ENCODE data around the gene POLR2J2.
"Not testable (repeated sequence)": the region's sequence is repeated elsewhere in the genome, so short reads cannot be mapped to it uniquely, and the experiment has no call there.

POLR2J2 gene

DNA sequence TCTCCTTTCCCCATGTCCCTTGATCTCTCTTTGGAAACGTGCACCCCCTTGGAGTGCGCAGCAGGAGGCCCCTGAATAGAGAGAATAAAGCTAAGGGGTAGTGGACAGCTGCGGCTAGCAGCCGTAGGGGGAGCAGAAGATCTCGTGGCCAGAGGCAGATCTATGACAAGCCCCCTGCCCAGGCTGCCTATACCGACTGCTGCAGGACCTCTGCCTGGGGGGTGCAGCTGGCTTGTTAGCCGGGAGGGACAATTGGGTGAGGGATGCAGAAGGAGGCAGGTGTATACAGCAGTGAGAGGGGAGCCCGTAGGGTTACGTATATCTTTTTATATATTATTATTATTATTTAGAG lies 469 bp upstream of the POLR2J2 start:
- not testable (repeated sequence) for DNase-seq (ENCODE audit: low spot score)

DNA sequence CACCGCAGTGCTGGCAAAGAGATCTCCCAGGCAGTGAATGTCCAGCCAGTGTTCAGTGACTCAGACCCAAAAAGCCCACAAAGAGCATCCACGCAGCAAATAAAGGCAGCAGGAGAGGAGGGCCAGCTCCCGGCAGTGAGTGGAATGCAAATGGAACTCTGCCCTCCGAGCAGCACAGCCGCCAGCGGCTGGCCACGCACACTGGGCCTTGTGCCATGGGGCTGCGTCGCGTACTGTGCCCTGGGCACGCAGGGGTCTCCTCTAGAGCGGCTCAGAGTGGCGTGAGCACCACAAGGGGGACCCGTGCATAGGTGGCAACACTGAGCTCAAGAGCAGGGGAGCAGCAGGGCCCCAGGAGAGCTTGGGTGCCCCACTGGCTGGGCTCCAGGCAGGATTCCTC lies 3.9 kb downstream of the POLR2J2 start:
- DNase-seq (ENCODE audit: low spot score): not testable (repeated sequence)

DNA sequence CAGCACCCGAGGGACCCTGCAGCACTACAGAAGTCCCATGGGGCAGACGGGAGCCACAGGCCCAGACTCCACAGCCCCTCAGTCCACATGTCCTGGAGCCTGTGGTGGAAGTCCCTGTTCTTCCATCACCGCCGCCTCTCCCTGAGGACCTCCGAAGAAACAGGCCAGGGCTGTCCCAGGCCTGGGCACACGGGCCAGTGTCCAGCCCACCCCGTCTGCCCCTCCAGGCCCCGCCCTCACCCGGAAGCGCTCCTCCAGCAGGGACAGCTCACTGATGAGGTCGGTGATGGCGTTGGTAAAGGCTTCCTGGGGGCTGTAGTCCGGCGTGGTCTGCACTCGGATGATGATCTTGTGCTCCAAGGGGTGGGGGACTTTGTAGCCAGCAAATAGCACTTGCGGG lies 4.6 kb downstream of the POLR2J2 start:
- DNase-seq (ENCODE audit: low spot score): not testable (repeated sequence)

GRCh38 chr7:102664765-102665164 lies 6.7 kb downstream of the POLR2J2 start:
- DNase-seq (ENCODE audit: low spot score): not testable (repeated sequence)

GRCh38 chr7:102649924-102650323 lies 21.5 kb downstream of the POLR2J2 start, which contains the start of gene SPDYE2B:
SPDYE2B (plus strand) TSS chr7:102650319; CDS start chr7:102652349, 2,030 bp downstream.
- not testable (repeated sequence) for DNase-seq (ENCODE audit: low spot score)

DNA sequence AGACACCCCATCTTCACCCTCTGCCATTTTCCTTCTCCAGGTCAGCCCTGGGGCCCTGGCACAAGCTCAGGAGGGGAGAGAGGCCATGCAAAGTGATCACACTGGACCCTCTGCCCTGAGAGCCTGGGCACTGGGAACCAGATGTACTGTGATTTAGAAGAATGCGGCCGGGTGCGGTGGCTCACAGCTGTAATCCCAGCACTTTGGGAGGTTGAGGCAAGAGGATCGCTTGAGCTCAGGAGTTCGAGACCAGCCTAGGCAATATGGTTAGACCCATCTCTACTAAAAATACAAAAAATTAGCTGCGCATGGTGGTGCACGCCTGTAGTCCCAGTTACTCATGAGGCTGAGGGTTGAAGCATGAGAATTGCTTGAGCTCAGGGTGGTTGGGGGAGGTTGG lies 23.6 kb downstream of the POLR2J2 start:
- DNase-seq (ENCODE audit: low spot score): not testable (repeated sequence)

DNA sequence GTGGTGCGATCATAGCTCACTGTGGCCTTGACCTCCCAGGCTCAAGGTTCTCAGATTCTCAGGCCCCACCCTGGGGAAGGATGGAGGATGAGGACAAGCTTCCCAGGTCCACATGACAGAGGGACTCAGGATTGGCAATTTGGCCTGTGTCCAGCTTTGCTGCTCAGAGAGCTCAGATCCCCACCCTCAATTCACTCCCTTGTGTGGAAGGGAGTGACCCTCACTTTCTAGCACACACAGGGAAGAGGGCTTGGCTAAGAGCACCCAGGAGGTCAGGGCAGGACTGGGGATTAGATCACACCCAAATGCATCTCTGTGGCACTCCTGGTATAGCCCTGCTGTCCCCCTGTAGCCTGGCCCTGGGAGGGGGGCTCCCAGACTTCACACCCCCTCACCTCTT lies 28.1 kb downstream of the POLR2J2 start:
- DNase-seq (ENCODE audit: low spot score): not testable (repeated sequence)

- DNase-seq (ENCODE audit: low spot score): not testable (repeated sequence)
These were observed 28.8 kb downstream of the POLR2J2 start, which contains the start of gene UPK3BL1 for GRCh38 chr7:102642691-102643090. UPK3BL1 (minus strand) TSS chr7:102642791; CDS start chr7:102642741, 50 bp downstream.

DNA sequence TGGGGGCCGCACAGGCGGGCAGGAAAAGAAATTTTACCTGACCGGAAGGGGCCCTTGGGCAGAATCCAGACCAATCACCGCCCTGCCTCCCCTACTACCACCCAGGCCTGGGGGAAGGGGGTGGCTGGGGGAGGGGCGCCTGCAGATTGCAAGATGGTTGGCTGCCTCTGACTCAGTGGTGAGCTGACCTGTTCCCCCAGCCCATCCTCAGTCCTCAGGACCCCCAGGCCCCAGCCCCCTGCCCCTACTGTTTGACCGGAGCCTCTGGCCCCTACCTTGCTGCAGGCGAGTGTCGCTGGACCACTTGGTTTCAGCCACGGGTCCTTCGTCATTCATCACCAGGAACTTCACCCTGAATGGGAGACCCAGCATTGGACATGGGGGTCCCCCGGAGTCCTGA lies 32.6 kb downstream of the POLR2J2 start:
- DNase-seq (ENCODE audit: low spot score): not testable (repeated sequence)

DNA sequence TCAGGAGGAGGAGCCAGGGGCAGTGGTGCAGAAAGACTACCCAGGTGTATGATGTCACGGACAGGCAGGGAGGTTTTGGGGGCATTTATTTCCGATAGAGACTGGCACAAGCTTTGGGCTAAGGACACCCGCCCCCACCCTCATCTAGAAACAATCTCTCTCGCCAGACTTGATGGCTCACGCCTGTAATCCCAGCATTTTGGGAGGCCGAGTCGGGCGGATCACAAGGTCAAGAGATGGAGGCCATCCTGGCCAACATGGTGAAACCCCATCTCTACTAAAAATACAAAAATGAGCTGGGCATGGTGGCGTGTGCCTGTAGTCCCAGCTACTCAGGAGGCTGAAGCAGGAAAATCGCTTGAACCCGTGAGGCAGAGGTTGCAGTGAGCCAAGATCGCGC lies 34.5 kb downstream of the POLR2J2 start:
- not testable (repeated sequence) for DNase-seq (ENCODE audit: low spot score)

DNA sequence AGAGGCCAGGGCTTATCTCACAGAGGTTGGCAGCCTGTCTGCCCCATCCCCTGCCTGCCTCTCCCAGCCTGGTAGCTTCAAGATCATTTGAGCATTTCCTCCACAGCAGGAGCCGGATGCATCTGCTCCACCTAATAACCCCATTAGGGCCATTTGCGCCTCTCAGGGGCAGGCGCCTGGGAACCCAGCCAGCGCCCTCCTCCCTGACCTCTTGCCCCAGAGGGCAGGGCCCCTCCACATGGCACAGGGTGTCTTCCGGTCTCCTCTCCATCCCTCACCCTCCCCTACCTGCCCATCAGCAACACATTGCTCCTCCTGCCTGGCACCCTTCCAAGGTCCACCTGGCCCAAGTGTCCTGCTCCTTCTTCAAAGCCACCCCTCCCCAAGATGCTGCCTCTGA lies 36.1 kb downstream of the POLR2J2 start:
- DNase-seq (ENCODE audit: low spot score): not testable (repeated sequence)

DNA sequence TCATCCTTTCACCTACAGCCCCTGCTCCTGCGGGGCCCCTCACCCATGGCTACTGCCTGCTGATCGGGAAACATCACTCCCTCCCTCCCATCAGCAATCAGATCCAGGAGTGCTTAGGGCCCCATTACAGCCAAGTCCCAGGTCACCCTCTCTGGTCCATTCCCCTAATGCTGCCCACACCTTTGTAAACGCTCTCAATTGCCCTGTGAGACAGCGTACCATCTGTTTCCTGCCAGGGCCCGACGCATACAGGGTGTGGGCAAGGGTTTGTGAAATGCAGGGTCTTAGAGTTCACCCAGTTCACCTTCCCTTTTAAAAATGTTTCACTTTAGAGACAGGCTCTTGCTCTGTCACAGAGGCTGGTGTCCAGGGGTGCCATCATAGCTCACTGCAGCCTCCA lies 37.2 kb downstream of the POLR2J2 start:
- not testable (repeated sequence) for DNase-seq (ENCODE audit: low spot score)

DNA sequence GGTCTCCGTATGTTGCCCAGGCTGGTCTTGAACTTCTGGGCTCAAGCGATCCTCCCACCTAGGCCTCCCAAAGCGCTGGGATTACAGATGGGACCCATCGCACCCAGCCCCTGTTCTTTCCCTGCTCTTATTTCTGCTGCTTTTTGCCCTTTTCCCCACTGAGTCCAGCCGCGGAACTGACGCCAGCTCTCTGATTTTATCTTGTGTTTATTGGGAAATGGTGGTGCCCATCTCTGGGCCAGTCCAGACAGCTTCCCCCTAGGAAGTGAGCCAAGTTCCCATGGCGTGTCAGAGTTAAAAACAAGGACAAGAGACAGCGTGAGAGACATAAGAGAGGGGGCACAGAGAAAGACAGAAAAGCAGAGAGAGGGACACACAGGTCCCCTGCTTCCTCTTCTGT lies 40.8 kb downstream of the POLR2J2 start:
- DNase-seq (ENCODE audit: low spot score): not testable (repeated sequence)

DNA sequence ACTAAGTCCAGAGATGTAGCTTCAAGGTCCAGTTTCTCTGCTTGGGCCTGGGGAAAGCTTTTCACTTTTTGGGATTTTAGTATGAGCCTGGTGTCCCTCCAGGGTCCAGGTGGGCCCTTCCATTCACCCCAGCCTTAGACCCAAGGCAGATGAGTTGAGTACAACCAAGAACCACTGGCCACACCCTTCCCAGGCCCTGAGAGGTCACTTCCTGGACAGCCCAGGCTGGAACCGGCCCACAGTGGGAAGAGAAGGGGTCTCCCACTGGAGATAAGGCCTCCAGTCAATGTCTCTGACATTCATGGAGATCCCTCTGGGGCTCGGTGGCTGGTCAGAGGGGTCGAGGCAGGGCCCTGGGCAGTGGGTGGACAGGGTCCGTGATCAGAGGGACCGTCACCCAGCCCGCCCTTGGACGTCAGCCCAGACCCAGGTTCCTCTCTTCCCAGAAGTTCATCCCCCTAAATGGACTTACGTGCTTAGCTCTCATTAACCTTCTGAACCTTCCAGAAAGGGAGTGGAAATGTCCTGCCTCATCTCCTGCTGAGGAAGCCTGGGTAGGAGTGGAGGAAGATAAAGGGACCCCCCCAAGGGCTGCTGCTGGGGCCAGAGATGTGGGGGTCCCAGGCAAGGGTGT lies 44.1 kb downstream of the POLR2J2 start:
- not testable (repeated sequence) for DNase-seq (ENCODE audit: low spot score)

DNA sequence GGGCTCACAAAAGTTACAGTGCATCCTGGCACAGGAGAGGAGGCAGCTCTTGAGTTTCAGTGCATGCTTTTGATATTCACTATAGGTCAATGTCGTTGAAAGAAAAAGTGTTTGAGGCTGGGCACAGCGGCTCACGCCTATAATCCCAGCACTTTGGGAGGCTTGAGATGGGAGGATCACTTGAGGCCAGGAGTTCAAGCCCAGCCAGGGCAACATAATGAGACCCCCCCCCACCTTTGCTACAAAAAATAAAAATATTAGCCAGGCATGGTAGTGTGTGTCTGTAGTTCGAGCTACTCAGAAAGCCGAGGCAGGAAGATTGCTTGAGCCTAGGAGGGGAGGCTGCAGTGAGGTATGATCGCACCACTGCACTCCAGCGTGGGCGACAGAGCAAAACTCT lies 53.3 kb downstream of the POLR2J2 start:
- DNase-seq (ENCODE audit: low spot score): not testable (repeated sequence)

- not testable (repeated sequence) for DNase-seq (ENCODE audit: low spot score)
These were observed 54.8 kb downstream of the POLR2J2 start, which contains the start of gene RASA4 for GRCh38 chr7:102616507-102617125. RASA4 (minus strand) TSS chr7:102616756; CDS start chr7:102616689, 67 bp downstream.
